ENCODE measurements around the gene FOS. TPM values are rescaled to one million over a fixed set of nuclear protein-coding genes. Genes with fewer than 3 reads are reported as not detected.

Gene FOS
- total and polyA plus RNA-seq, 2 of the 8 experiments (the other 6 are each of a cell fraction or from before 2014, with no cell fraction given): 50.2 to 51.8 TPM

- Histone ChIP-seq H2AK5ac (ENCODE audit: low read depth, low read length) (peak overlapping the region; percentile 89), H3K79me2 (ENCODE audit: control insufficient read depth in 1 of 2, insufficient read depth in 2 of 2, low read length in 2 of 2) (peaks cover 0 to 12% of the 10 kb centered on the region in 2 experiments; a peak in 2 of 4 replicates), H4K20me1 (replicated peaks in 1 of 2; ENCODE audit: control insufficient read depth in 1 of 2, insufficient read depth in 2 of 2, low read length in 2 of 2) (peaks cover 4 to 7% of the 10 kb centered on the region in 2 experiments), H2AFZ (ENCODE audit: low read length) (no peak overlapping the region), H2BK12ac (ENCODE audit: low read depth, low read length) (peak overlapping the region; percentile 95), H3K9ac (replicated peaks in 1 of 4; ENCODE audit: extremely low read depth in 1 of 4, low read depth in 3 of 4, low read length in 3 of 4) (peak overlapping the region; percentile 85 to 94 (median 90)), H3K27me3 (replicated peaks in 1 of 4; ENCODE audit: control insufficient read depth in 3 of 4, extremely low read depth in 1 of 4, insufficient read depth in 3 of 4, low read length in 3 of 4) (peaks cover 0 to 26% (median 10%) of the 10 kb centered on the region in 4 experiments; a peak in 5 of 7 replicates), H3K4me3 (ENCODE audit: extremely low read depth in 1 of 4, insufficient read depth in 2 of 4, low read depth in 3 of 4, low read length in 4 of 4) (peak overlapping the region; percentile 71 to 85 (median 76)), H4K91ac (replicated peaks; ENCODE audit: insufficient read length, low read length) (peak overlapping the region; percentile 88), H4K8ac (ENCODE audit: extremely low read depth, insufficient read depth, low read length) (peak overlapping the region; percentile 100), H3K14ac (ENCODE audit: insufficient read length) (no peak overlapping the region), H3K18ac (ENCODE audit: extremely low read depth, low read length) (peak overlapping the region; percentile 95), H3K36me3 (ENCODE audit: control insufficient read depth in 2 of 4, insufficient read depth in 4 of 4, low read length in 3 of 4) (peaks cover 9 to 14% (median 10%) of the 10 kb centered on the region in 4 experiments; a peak in 7 of 8 replicates), H3K4me2 (ENCODE audit: insufficient read depth in 1 of 2, low read depth in 2 of 2, low read length in 2 of 2) (peak overlapping the region; percentile 92), H3K56ac (replicated peaks; ENCODE audit: insufficient read length, low read depth, low read length) (peak overlapping the region; percentile 70), H3K79me1 (ENCODE audit: low read depth, low read length) (no peaks in the 10 kb centered on the region), H3K4ac (replicated peaks; ENCODE audit: insufficient read length, low read depth, low read length) (peak overlapping the region; percentile 16), H2BK20ac (ENCODE audit: low read length) (no peak overlapping the region), H3K9me3 (ENCODE audit: insufficient read depth in 2 of 2, low read depth in 1 of 2, low read length in 1 of 2) (no peaks in the 10 kb centered on the region), H2BK120ac (replicated peaks; ENCODE audit: low read depth, low read length) (no peak overlapping the region), H3K23ac (ENCODE audit: insufficient read length) (no peak overlapping the region), H3K23me2 (ENCODE audit: low read depth, low read length) (peaks cover 24% of the 10 kb centered on the region; the same call in 1 of the 2 replicates), H2BK5ac (ENCODE audit: low read depth, low read length) (peak overlapping the region; percentile 98), H2BK15ac (ENCODE audit: low read length) (no peak overlapping the region), H3K4me1 (replicated peaks in 1 of 4; ENCODE audit: control insufficient read depth in 3 of 4, insufficient read depth in 4 of 4, low read length in 3 of 4) (peaks cover 4 to 11% (median 10%) of the 10 kb centered on the region in 4 experiments), H3K27ac (ENCODE audit: low read depth, low read length) (peak overlapping the region; percentile 100), H4K5ac (ENCODE audit: insufficient read length, low read depth, low read length) (no peak overlapping the region)
- 2% methylated on average over 38 of the region's 38 CpGs; no CpG with 5 or more reads in 1 of the 2 experiments for WGBS, 2 experiments (ENCODE audit: extremely low coverage in 1 of 2, insufficient coverage in 1 of 2, insufficient read length in 1 of 2, insufficient replicate concordance in 2 of 2, low coverage in 1 of 2, low lambda C conversion rate in 2 of 2, missing lambda C conversion rate in 1 of 2)
- FAIRE-seq (no peak), DNase-seq (ENCODE audit: low read depth in 1 of 2, low spot score in 2 of 2) (no peak)
- CTCF ChIA-PET (ENCODE audit: partially characterized antibody): interaction anchor here (1.5 kb wide), 1 partner anchor 16 kb away, joined by 3 read pairs; no protein-coding TSS in a partner anchor
- POLR2A ChIA-PET (ENCODE audit: partially characterized antibody): interaction anchor here (0.5 to 14.8 kb wide), 23 partner anchors 10 to 393 kb away, joined by 3 to 351 read pairs (median 4); partner anchors contain the start of gene ZC2HC1C
- no peak for TF ChIP-seq NRF1 (IDR thresholded peaks at IDR 0.05; ENCODE audit: low read depth, low read length)
- TF ChIP-seq PHF8 (conservative IDR thresholded peaks at IDR 0.05; ENCODE audit: low read depth, low read length): no peak; the same call in 1 of the 2 replicates
- TF ChIP-seq EP300 (IDR thresholded peaks at IDR 0.05; ENCODE audit: borderline replicate concordance in 1 of 2, low read depth in 2 of 2, low read length in 2 of 2): no peak
- no peak for TF ChIP-seq BCL11A (IDR thresholded peaks at IDR 0.05; ENCODE audit: low read depth in 2 of 2, low read length in 2 of 2)
- no peak for TF ChIP-seq TEAD4 (IDR thresholded peaks at IDR 0.05; ENCODE audit: low read depth, low read length)
- TF ChIP-seq, protein P1, sequence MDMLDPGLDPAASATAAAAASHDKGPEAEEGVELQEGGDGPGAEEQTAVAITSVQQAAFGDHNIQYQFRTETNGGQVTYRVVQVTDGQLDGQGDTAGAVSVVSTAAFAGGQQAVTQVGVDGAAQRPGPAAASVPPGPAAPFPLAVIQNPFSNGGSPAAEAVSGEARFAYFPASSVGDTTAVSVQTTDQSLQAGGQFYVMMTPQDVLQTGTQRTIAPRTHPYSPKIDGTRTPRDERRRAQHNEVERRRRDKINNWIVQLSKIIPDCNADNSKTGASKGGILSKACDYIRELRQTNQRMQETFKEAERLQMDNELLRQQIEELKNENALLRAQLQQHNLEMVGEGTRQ (IDR thresholded peaks at IDR 0.05; ENCODE audit: low read length): peak; percentile 18; the same call in 1 of the 2 replicates
- no peak for TF ChIP-seq SRF (IDR thresholded peaks at IDR 0.05; ENCODE audit: low read depth, low read length)
- TF ChIP-seq SUZ12 (IDR thresholded peaks at IDR 0.05; ENCODE audit: low read length): 0 out of 2 replicates have a peak, but pooled peaks have one; percentile 21
- no peak for TF ChIP-seq HDAC2 (IDR thresholded peaks at IDR 0.05; ENCODE audit: borderline replicate concordance in 1 of 2, low read depth in 2 of 2, low read length in 2 of 2)
Measured at GRCh38 chr14:75279153-75279762, 630 bp downstream of the FOS start.
